SK-N-SH (cell line): ENCODE data around the gene GRIP2. TPM values are rescaled to one million over a fixed set of nuclear protein-coding genes. Genes with fewer than 3 reads are reported as not detected.

ENCODE experiments used
- CTCF ChIA-PET: fragments of 300-600, 350-600 bp; formaldehyde crosslinking; extraction: SDS; loops from one replicate; lab custom pipeline; 2021; lab: Yijun Ruan, JAX
- POLR2A ChIA-PET: fragments of 350-600 bp; sonication (Branson Sonifier 250); formaldehyde crosslinking; extraction: SDS; loops from one replicate; lab custom pipeline; 2020; ENCODE audit warnings: antibody characterized with exemption, inconsistent platforms; lab: Yijun Ruan, JAX
- DNase-seq: peaks from one replicate; pipeline ENCODE4 v3.0.0; 2012
- H2AFZ ChIP-seq: fragments of 200-600 bp; sonication (generic); 2 replicates; pipeline ENCODE4 v1.8.1; 2016; ENCODE audit warnings: antibody characterized with exemption, mild to moderate bottlenecking, low read depth
- H3F3A ChIP-seq: fragments of 200-600 bp; sonication (generic); replicated peaks from 2 replicates; pipeline ENCODE3; 2016; ENCODE audit warnings: antibody characterized with exemption, mild to moderate bottlenecking; ENCODE audit not compliant: insufficient read depth
- H3K27ac ChIP-seq, 2 experiments: fragments of 200-500 bp in 1 of 2; fragments of 200-600 bp in 1 of 2; sonication (Bioruptor generic) in 1 of 2; sonication (generic), shearing (Covaris generic) in 1 of 2; 2 replicates each; pipeline versions ENCODE4 v1.5.1 to v1.6.1; 2014 to 2016; ENCODE audit warnings: low read depth in 2 of 2, inconsistent platforms in 1 of 2, low read length in 1 of 2, mild to moderate bottlenecking in 1 of 2, mixed read lengths in 1 of 2
- H3K27me3 ChIP-seq: fragments of 200-600 bp; sonication (generic), shearing (Covaris generic); 2 replicates; pipeline ENCODE4 v1.6.1; 2016; ENCODE audit warnings: mixed run types; ENCODE audit not compliant: insufficient read depth
- H3K36me3 ChIP-seq, 2 experiments: fragments of 200-500 bp in 1 of 2; fragments of 200-600 bp in 1 of 2; sonication (Bioruptor generic) in 1 of 2; sonication (generic) in 1 of 2; replicated peaks in 1 of 2; 2 replicates each; pipeline versions ENCODE3 to v1.5.1; 2014 to 2016; ENCODE audit warnings: low read length in 1 of 2, mild to moderate bottlenecking in 1 of 2; ENCODE audit not compliant: insufficient read depth in 2 of 2, control insufficient read depth in 1 of 2
- H3K4me1 ChIP-seq, 2 experiments: fragments of 200-500 bp in 1 of 2; fragments of 200-600 bp in 1 of 2; sonication (Bioruptor generic) in 1 of 2; sonication (generic), shearing (Covaris generic) in 1 of 2; 2 replicates each; pipeline versions ENCODE4 v1.5.1 to v1.6.1; 2014 to 2016; ENCODE audit warnings: low read depth in 1 of 2, low read length in 1 of 2, mixed run types in 1 of 2; ENCODE audit not compliant: insufficient read depth in 2 of 2, control insufficient read depth in 1 of 2
- H3K4me2 ChIP-seq: fragments of 200-600 bp; sonication (generic), shearing (Covaris generic); 2 replicates; pipeline ENCODE4 v1.6.1; 2017; ENCODE audit warnings: mixed run types
- H3K4me3 ChIP-seq, 2 experiments: fragments of 200-500 bp in 1 of 2; fragments of 200-600 bp in 1 of 2; sonication (Bioruptor generic) in 1 of 2; sonication (generic), shearing (Covaris generic) in 1 of 2; 2 replicates each; pipeline versions ENCODE4 v1.5.1 to v1.8.1; 2014 to 2016; ENCODE audit warnings: low read depth in 2 of 2, inconsistent platforms in 1 of 2, low read length in 1 of 2, mild to moderate bottlenecking in 1 of 2, mixed read lengths in 1 of 2, moderate library complexity in 1 of 2
- H3K79me2 ChIP-seq: fragments of 200-600 bp; sonication (generic); 2 replicates; pipeline ENCODE4 v1.8.1; 2017; ENCODE audit warnings: mild to moderate bottlenecking; ENCODE audit not compliant: insufficient read depth
- H3K9ac ChIP-seq: fragments of 200-600 bp; sonication (generic); 2 replicates; pipeline ENCODE4 v1.6.1; 2017; ENCODE audit warnings: mixed run types
- H3K9me2 ChIP-seq: fragments of 200-600 bp; sonication (generic); 2 replicates; pipeline ENCODE4 v1.6.1; 2017; ENCODE audit warnings: mixed run types
- H3K9me3 ChIP-seq: fragments of 200-600 bp; sonication (generic); 2 replicates; pipeline ENCODE4 v1.6.1; 2017; ENCODE audit warnings: mixed run types, mild to moderate bottlenecking, moderate library complexity
- H4K20me1 ChIP-seq: fragments of 200-600 bp; sonication (generic); 2 replicates; pipeline ENCODE4 v1.6.1; 2017; ENCODE audit warnings: mild to moderate bottlenecking, mixed run types; ENCODE audit not compliant: insufficient read depth
- CTCF ChIP-seq: fragments of 200-600 bp; sonication (generic); IDR thresholded peaks from 2 replicates; pipeline ENCODE4 v1.6.1; 2017; ENCODE audit warnings: antibody characterized with exemption, mild to moderate bottlenecking, moderate library complexity
- ELF1 ChIP-seq: IDR thresholded peaks from 2 replicates; pipeline ENCODE4 v1.4.0; 2012
- EP300 ChIP-seq, 2 experiments: IDR thresholded peaks; 2 replicates each; pipeline versions ENCODE4 v1.4.0 to v1.6.1; 2012; ENCODE audit warnings: borderline replicate concordance in 1 of 2, low read depth in 1 of 2, low read length in 1 of 2
- FOXJ3 ChIP-seq: sonication (generic); formaldehyde crosslinking; IDR thresholded peaks from 2 replicates; pipeline ENCODE4 v1.5.1; 2020; ENCODE audit warnings: mild to moderate bottlenecking, missing genetic modification reagents
- GABPA ChIP-seq: IDR thresholded peaks from 2 replicates; pipeline ENCODE4 v1.4.0; 2012; ENCODE audit warnings: low read depth, mild to moderate bottlenecking
- GATA2 ChIP-seq: sonication (generic); formaldehyde crosslinking; IDR thresholded peaks from 2 replicates; pipeline ENCODE4 v1.5.0; 2020; ENCODE audit warnings: mild to moderate bottlenecking, missing genetic modification reagents
- IRF3 ChIP-seq: fragments of 150-350 bp; IDR thresholded peaks from 2 replicates; pipeline ENCODE4 v1.6.1; 2016; ENCODE audit warnings: mild to moderate bottlenecking, low read depth, low read length
- NFIC ChIP-seq: IDR thresholded peaks from 2 replicates; pipeline ENCODE4 v1.4.0; 2012; ENCODE audit warnings: borderline replicate concordance
- NRF1 ChIP-seq: IDR thresholded peaks from 2 replicates; pipeline ENCODE4 v1.6.1; 2012; ENCODE audit warnings: low read depth, mild to moderate bottlenecking, low read length
- RAD21 ChIP-seq: IDR thresholded peaks from 2 replicates; pipeline ENCODE4 v1.6.1; 2012; ENCODE audit warnings: mild to moderate bottlenecking, low read length
- WGBS: methylation state at CpG from one replicate; pipeline ENCODE4 v1.1.6; 2017; ENCODE audit warnings: low lambda C conversion rate; 5-methylcytosine and 5-hydroxymethylcytosine counted together
- polyA plus RNA-seq, 3 experiments: library from polyadenylated mRNA; depleted of rRNA; stranded (reverse); fragments of >200 nt; gene quantifications; 2 replicates each; pipeline ENCODE4 v1.2.3, GENCODE V29; 2012

GRIP2 gene
- polyA plus RNA-seq, 1 of the 3 experiments (the other 2 are of a cell fraction) = 0.15 TPM

DNA sequence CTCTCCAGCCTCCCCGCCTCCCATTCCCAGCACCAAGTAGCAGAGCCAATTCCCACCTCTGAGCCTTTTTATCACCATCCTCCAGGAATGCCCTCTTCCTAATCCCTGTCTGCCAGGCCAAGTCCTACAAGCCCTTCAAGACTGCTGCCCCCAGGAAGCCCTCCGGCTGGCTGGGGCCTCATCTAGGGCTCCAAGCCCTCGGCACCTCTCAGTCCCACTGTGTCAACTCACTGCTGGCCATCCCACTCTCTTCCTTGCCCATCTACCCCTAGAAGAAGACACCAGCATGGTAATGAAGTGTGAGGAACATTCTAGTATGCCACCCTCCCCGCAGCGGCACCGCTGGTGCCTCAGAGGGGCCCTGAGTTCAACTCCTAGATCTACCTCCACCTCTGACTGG, 10.0 kb upstream of the GRIP2 start:
- Histone ChIP-seq H3K9me3 (no peaks in the 10 kb centered on the region), H3K36me3 (no peaks in the 10 kb centered on the region), H3K4me3 (no peak overlapping the region), H3K9me2 (no peaks in the 10 kb centered on the region), H2AFZ (no peak overlapping the region), H3K4me2 (no peak overlapping the region), H3K4me1 (peaks cover 0 to 27% of the 10 kb centered on the region in 2 experiments; a peak in 1 of 4 replicates), H4K20me1 (no peaks in the 10 kb centered on the region), H3K79me2 (no peaks in the 10 kb centered on the region), H3K27me3 (no peaks in the 10 kb centered on the region; the same call in 1 of the 2 replicates)
- CTCF ChIA-PET = interaction anchor here (0.7 to 8.5 kb wide), 13 partner anchors 7 to 347 kb away, joined by 3 to 183 read pairs (median 3); partner anchors contain the start of gene GRIP2
- DNase-seq = no peak
- POLR2A ChIA-PET = no interaction called here
- no peak for TF ChIP-seq GABPA
- no peak for TF ChIP-seq EP300 (IDR thresholded peaks at IDR 0.05; ENCODE audit: borderline replicate concordance in 1 of 2, low read depth in 1 of 2, low read length in 1 of 2)
- TF ChIP-seq NRF1 = no peak
- no peak for TF ChIP-seq NFIC
- no peak for TF ChIP-seq GATA2 (CRISPR knock-in tag)
- no peak for TF ChIP-seq IRF3
- TF ChIP-seq, all 33 proteins: peak for 0
- 69% methylated on average over 4 of the region's 6 CpGs for WGBS
- H3K9ac ChIP-seq = no peak overlapping the region
- no peaks in the 10 kb centered on the region for H3F3A ChIP-seq
- H3K27ac ChIP-seq = no peak overlapping the region

- Histone ChIP-seq H3K79me2 (no peaks in the 10 kb centered on the region), H3K4me3 (no peak overlapping the region), H3K9me2 (no peaks in the 10 kb centered on the region), H3K4me2 (no peak overlapping the region), H3K27ac (no peak overlapping the region), H3K36me3 (no peaks in the 10 kb centered on the region), H2AFZ (no peak overlapping the region), H3K27me3 (no peaks in the 10 kb centered on the region; the same call in 1 of the 2 replicates), H3F3A (no peaks in the 10 kb centered on the region), H3K9me3 (no peaks in the 10 kb centered on the region), H3K4me1 (peaks cover 0 to 22% of the 10 kb centered on the region in 2 experiments; a peak in 1 of 4 replicates), H3K9ac (no peak overlapping the region), H4K20me1 (no peaks in the 10 kb centered on the region)
- CTCF ChIA-PET = interaction anchor here (0.6 to 8.5 kb wide), 22 partner anchors 8 to 765 kb away, joined by 3 to 183 read pairs (median 3); partner anchors contain the start of genes CCDC174 and GRIP2
- WGBS = 51% methylated on average over 8 of the region's 8 CpGs
- POLR2A ChIA-PET = no interaction called here
- peak; percentile 53 for DNase-seq
- TF ChIP-seq CTCF = peak; percentile 50
- no peak for TF ChIP-seq FOXJ3 (CRISPR knock-in tag)
- TF ChIP-seq ELF1 = no peak
- TF ChIP-seq RAD21 = no peak
Measured at GRCh38 chr3:14549256-14549919, 9.2 kb upstream of the GRIP2 start.
